Measurements from ENCODE around the gene SLC6A11. TPM values are rescaled to one million over a fixed set of nuclear protein-coding genes. Genes with fewer than 3 reads are reported as not detected.

SLC6A11 gene
- total RNA-seq, 4 donors from 2014 or later, result 6.2 to 13.4 (median 9.5) TPM

GRCh38 chr3:10915376-10915775 lies 99.3 kb downstream of the SLC6A11 start:
- WGBS, 2 donors, result 57% methylated on average over 5 of the region's 5 CpGs

GRCh38 chr3:10917176-10917575 lies 101.1 kb downstream of the SLC6A11 start:
- no peak for DNase-seq
- Histone ChIP-seq H3K4me1 (no peaks in the 10 kb centered on the region), H3K27me3 (peaks cover 0 to 11% (median 0%) of the 10 kb centered on the region in 4 donors), H3K27ac (no peak overlapping the region), H3K4me3 (no peak overlapping the region), H3K9me3 (peaks cover 0 to 6% (median 0%) of the 10 kb centered on the region in 3 donors), H3K36me3 (peaks cover 0 to 16% (median 0%) of the 10 kb centered on the region in 3 donors)
- WGBS, 2 donors, result 78 to 97% methylated on average over 3 of the region's 3 CpGs
- no peak for TF ChIP-seq CTCF (IDR thresholded peaks at IDR 0.05)
- no peak for TF ChIP-seq POLR2A (IDR thresholded peaks at IDR 0.05)
- intact Hi-C loops (cut with DNase I), result no loop called here

More at GRCh38 chr3:10915376-10915775, 99.3 kb downstream of the SLC6A11 start:
- no peaks in the 10 kb centered on the region for H3K9me3 ChIP-seq
- TF ChIP-seq POLR2A (IDR thresholded peaks at IDR 0.05) (no peak), CTCF (IDR thresholded peaks at IDR 0.05) (no peak)
- peaks cover 0 to 16% (median 0%) of the 10 kb centered on the region in 3 donors for H3K36me3 ChIP-seq
- no peak overlapping the region for H3K4me3 ChIP-seq
- peaks cover 0 to 11% (median 0%) of the 10 kb centered on the region in 4 donors for H3K27me3 ChIP-seq
- H3K4me1 ChIP-seq, result no peaks in the 10 kb centered on the region
- no peak overlapping the region for H3K27ac ChIP-seq
- intact Hi-C loops (cut with DNase I), result no loop called here
- DNase-seq, result no peak

- Histone ChIP-seq H3K27ac (no peak overlapping the region), H3K27me3 (peaks cover 0 to 11% (median 0%) of the 10 kb centered on the region in 4 donors), H3K36me3 (peaks cover 0 to 16% (median 0%) of the 10 kb centered on the region in 3 donors), H3K4me3 (no peak overlapping the region), H3K9me3 (peaks cover 0 to 6% (median 0%) of the 10 kb centered on the region in 3 donors), H3K4me1 (peaks cover 0 to under 1% (median 0%) of the 10 kb centered on the region in 3 donors)
- no peak for DNase-seq
- intact Hi-C loops (cut with DNase I), result no loop called here
- no peak for TF ChIP-seq POLR2A (IDR thresholded peaks at IDR 0.05)
- WGBS, 2 donors, result 84 to 90% methylated on average over 3 to 7 of the region's 11 CpGs
These were observed 102.0 kb downstream of the SLC6A11 start for GRCh38 chr3:10918011-10918410.

- TF ChIP-seq CTCF (IDR thresholded peaks at IDR 0.05), result no peak
- no peak for TF ChIP-seq POLR2A (IDR thresholded peaks at IDR 0.05)
- DNase-seq, result no peak
- Histone ChIP-seq H3K27me3 (peaks cover 0 to 11% (median 0%) of the 10 kb centered on the region in 4 donors), H3K4me3 (no peak overlapping the region), H3K27ac (no peak overlapping the region), H3K4me1 (peaks cover 0 to 5% (median 0%) of the 10 kb centered on the region in 3 donors), H3K36me3 (peaks cover 0 to 16% (median 0%) of the 10 kb centered on the region in 3 donors), H3K9me3 (peaks cover 0 to 6% (median 0%) of the 10 kb centered on the region in 3 donors)
- intact Hi-C loops (cut with DNase I), result no loop called here
- WGBS, 2 donors, result 75 to 79% methylated on average over 3 to 5 of the region's 5 CpGs
These were observed 103.6 kb downstream of the SLC6A11 start for GRCh38 chr3:10919636-10920035.

GRCh38 chr3:10925436-10926255 lies 109.6 kb downstream of the SLC6A11 start:
- Histone ChIP-seq H3K4me3 (peak overlapping the region; percentile 15 to 55 (median 36)), H3K27me3 (no peaks in the 10 kb centered on the region), H3K4me1 (peaks cover 8 to 45% (median 19%) of the 10 kb centered on the region in 3 donors), H3K36me3 (no peaks in the 10 kb centered on the region), H3K27ac (peak overlapping the region; percentile 87 to 92 (median 90)), H3K9me3 (peaks cover 0 to 6% (median 0%) of the 10 kb centered on the region in 3 donors)
- intact Hi-C loops (cut with DNase I), result no loop called here
- TF ChIP-seq POLR2A (IDR thresholded peaks at IDR 0.05), result no peak
- WGBS, 2 donors, result 74 to 81% methylated on average over 10 to 12 of the region's 14 CpGs
- DNase-seq, result no peak

DNA sequence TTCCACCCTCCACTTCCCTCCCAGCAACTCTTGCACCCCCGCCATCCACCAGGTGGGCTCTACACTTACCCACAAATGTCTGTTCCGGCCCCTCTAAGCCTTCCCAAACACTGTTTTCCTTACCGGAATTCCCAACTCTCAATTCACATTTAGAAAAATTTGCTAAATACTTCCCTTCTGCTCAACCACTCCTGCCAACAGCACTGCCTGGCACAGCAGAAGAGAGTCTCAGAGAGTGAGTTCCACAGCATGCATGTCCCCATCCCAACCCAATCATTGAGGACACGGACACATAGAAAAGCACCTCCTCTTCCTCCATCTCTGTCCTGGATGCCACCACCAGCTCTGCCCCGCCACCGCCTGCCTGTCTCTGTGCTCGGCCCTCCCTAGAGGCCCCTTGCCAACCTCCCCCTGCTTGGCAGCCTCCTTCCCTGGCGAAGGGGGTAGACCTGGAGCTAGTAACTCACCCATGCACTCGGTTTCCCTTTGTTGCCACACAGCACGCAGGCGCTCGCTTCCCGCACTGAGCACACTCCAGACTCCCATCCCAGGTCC lies 110.3 kb downstream of the SLC6A11 start:
- H3K27me3 ChIP-seq, result no peaks in the 10 kb centered on the region
- H3K36me3 ChIP-seq, result no peaks in the 10 kb centered on the region
- peaks cover 8 to 49% (median 19%) of the 10 kb centered on the region in 3 donors for H3K4me1 ChIP-seq
- no peak for DNase-seq
- WGBS, 2 donors, result 29 to 53% methylated on average over 7 to 13 of the region's 13 CpGs
- H3K9me3 ChIP-seq, result peaks cover 0 to 6% (median 0%) of the 10 kb centered on the region in 3 donors
- TF ChIP-seq POLR2A (IDR thresholded peaks at IDR 0.05) (no peak), CTCF (IDR thresholded peaks at IDR 0.05) (no peak)
- intact Hi-C loops (cut with DNase I), result no loop called here
- peak overlapping the region; percentile 15 to 55 (median 36) for H3K4me3 ChIP-seq
- H3K27ac ChIP-seq, result peak overlapping the region; percentile 87 to 92 (median 90)

Data from esophagus squamous epithelium (tissue), 5 donors.